Measurements from ENCODE around the gene FAM186B.
A peak's percentile ranks its signal among the peaks of the same experiment; 100 is the strongest.

The FAM186B gene

GRCh38 chr12:49645146-49646039 is 40.0 kb upstream of the FAM186B start:
- Histone ChIP-seq H3K27me3 (ENCODE audit: control insufficient read depth, insufficient read depth, low read length) (no peaks in the 10 kb centered on the region), H3K27ac (ENCODE audit: low read length) (no peak overlapping the region), H3K9me3 (ENCODE audit: control insufficient read depth, low read depth, low read length) (no peaks in the 10 kb centered on the region), H3K4me1 (ENCODE audit: control insufficient read depth, low read depth, low read length) (no peaks in the 10 kb centered on the region), H3K4me3 (ENCODE audit: low read length) (no peak overlapping the region), H3K9ac (ENCODE audit: low read length) (no peak overlapping the region), H3K36me3 (ENCODE audit: control insufficient read depth, low read depth, low read length) (peaks cover 55% of the 10 kb centered on the region)

- H3K4me1 ChIP-seq (ENCODE audit: control insufficient read depth, low read depth, low read length), result no peaks in the 10 kb centered on the region
- H3K36me3 ChIP-seq (ENCODE audit: control insufficient read depth, low read depth, low read length), result peaks cover 52% of the 10 kb centered on the region
- no peaks in the 10 kb centered on the region for H3K27me3 ChIP-seq (ENCODE audit: control insufficient read depth, insufficient read depth, low read length)
- no peaks in the 10 kb centered on the region for H3K9me3 ChIP-seq (ENCODE audit: control insufficient read depth, low read depth, low read length)
- H3K4me3 ChIP-seq (ENCODE audit: low read length), result no peak overlapping the region
- H3K27ac ChIP-seq (ENCODE audit: low read length), result no peak overlapping the region
- H3K9ac ChIP-seq (ENCODE audit: low read length), result no peak overlapping the region
Measured at GRCh38 chr12:49644620-49644994, 39.2 kb upstream of the FAM186B start.

- H3K4me3 ChIP-seq (ENCODE audit: low read length), result no peak overlapping the region
- no peaks in the 10 kb centered on the region for H3K9me3 ChIP-seq (ENCODE audit: control insufficient read depth, low read depth, low read length)
- H3K27me3 ChIP-seq (ENCODE audit: control insufficient read depth, insufficient read depth, low read length), result no peaks in the 10 kb centered on the region
- H3K27ac ChIP-seq (ENCODE audit: low read length), result no peak overlapping the region
- H3K9ac ChIP-seq (ENCODE audit: low read length), result no peak overlapping the region
- H3K4me1 ChIP-seq (ENCODE audit: control insufficient read depth, low read depth, low read length), result no peaks in the 10 kb centered on the region
- peaks cover 49% of the 10 kb centered on the region for H3K36me3 ChIP-seq (ENCODE audit: control insufficient read depth, low read depth, low read length)
Measured at GRCh38 chr12:49643961-49644619, 38.7 kb upstream of the FAM186B start.

GRCh38 chr12:49643135-49643534 is 37.7 kb upstream of the FAM186B start:
- Histone ChIP-seq H3K9me3 (ENCODE audit: control insufficient read depth, low read depth, low read length) (no peaks in the 10 kb centered on the region), H3K4me3 (ENCODE audit: low read length) (no peak overlapping the region), H3K27me3 (ENCODE audit: control insufficient read depth, insufficient read depth, low read length) (no peaks in the 10 kb centered on the region), H3K4me1 (ENCODE audit: control insufficient read depth, low read depth, low read length) (no peaks in the 10 kb centered on the region), H3K36me3 (ENCODE audit: control insufficient read depth, low read depth, low read length) (peaks cover 40% of the 10 kb centered on the region), H3K9ac (ENCODE audit: low read length) (no peak overlapping the region), H3K27ac (ENCODE audit: low read length) (no peak overlapping the region)

GRCh38 chr12:49642370-49642802 is 36.9 kb upstream of the FAM186B start:
- Histone ChIP-seq H3K36me3 (ENCODE audit: control insufficient read depth, low read depth, low read length) (peaks cover 39% of the 10 kb centered on the region), H3K27me3 (ENCODE audit: control insufficient read depth, insufficient read depth, low read length) (no peaks in the 10 kb centered on the region), H3K4me1 (ENCODE audit: control insufficient read depth, low read depth, low read length) (peaks cover under 1% of the 10 kb centered on the region), H3K9ac (ENCODE audit: low read length) (no peak overlapping the region), H3K4me3 (ENCODE audit: low read length) (no peak overlapping the region), H3K9me3 (ENCODE audit: control insufficient read depth, low read depth, low read length) (no peaks in the 10 kb centered on the region), H3K27ac (ENCODE audit: low read length) (no peak overlapping the region)

GRCh38 chr12:49641748-49642369 is 36.4 kb upstream of the FAM186B start:
- Histone ChIP-seq H3K4me1 (ENCODE audit: control insufficient read depth, low read depth, low read length) (peaks cover 5% of the 10 kb centered on the region), H3K36me3 (ENCODE audit: control insufficient read depth, low read depth, low read length) (peaks cover 39% of the 10 kb centered on the region), H3K27ac (ENCODE audit: low read length) (no peak overlapping the region), H3K4me3 (ENCODE audit: low read length) (no peak overlapping the region), H3K27me3 (ENCODE audit: control insufficient read depth, insufficient read depth, low read length) (no peaks in the 10 kb centered on the region), H3K9me3 (ENCODE audit: control insufficient read depth, low read depth, low read length) (no peaks in the 10 kb centered on the region), H3K9ac (ENCODE audit: low read length) (no peak overlapping the region)

- H3K9me3 ChIP-seq (ENCODE audit: control insufficient read depth, low read depth, low read length), result no peaks in the 10 kb centered on the region
- peaks cover 4% of the 10 kb centered on the region for H3K36me3 ChIP-seq (ENCODE audit: control insufficient read depth, low read depth, low read length)
- H3K27ac ChIP-seq (ENCODE audit: low read length), result peak overlapping the region; percentile 44
- H3K4me1 ChIP-seq (ENCODE audit: control insufficient read depth, low read depth, low read length), result peaks cover 5% of the 10 kb centered on the region
- no peak overlapping the region for H3K9ac ChIP-seq (ENCODE audit: low read length)
- no peaks in the 10 kb centered on the region for H3K27me3 ChIP-seq (ENCODE audit: control insufficient read depth, insufficient read depth, low read length)
- no peak overlapping the region for H3K4me3 ChIP-seq (ENCODE audit: low read length)
Measured at GRCh38 chr12:49636979-49637755, 31.7 kb upstream of the FAM186B start.

GRCh38 chr12:49636574-49636973 is 31.1 kb upstream of the FAM186B start:
- no peak overlapping the region for H3K4me3 ChIP-seq (ENCODE audit: low read length)
- H3K27me3 ChIP-seq (ENCODE audit: control insufficient read depth, insufficient read depth, low read length), result no peaks in the 10 kb centered on the region
- H3K9me3 ChIP-seq (ENCODE audit: control insufficient read depth, low read depth, low read length), result no peaks in the 10 kb centered on the region
- no peak overlapping the region for H3K27ac ChIP-seq (ENCODE audit: low read length)
- peaks cover under 1% of the 10 kb centered on the region for H3K36me3 ChIP-seq (ENCODE audit: control insufficient read depth, low read depth, low read length)
- H3K9ac ChIP-seq (ENCODE audit: low read length), result no peak overlapping the region
- peaks cover 5% of the 10 kb centered on the region for H3K4me1 ChIP-seq (ENCODE audit: control insufficient read depth, low read depth, low read length)

- H3K4me1 ChIP-seq (ENCODE audit: control insufficient read depth, low read depth, low read length), result peaks cover 5% of the 10 kb centered on the region
- no peak overlapping the region for H3K27ac ChIP-seq (ENCODE audit: low read length)
- no peaks in the 10 kb centered on the region for H3K36me3 ChIP-seq (ENCODE audit: control insufficient read depth, low read depth, low read length)
- H3K4me3 ChIP-seq (ENCODE audit: low read length), result no peak overlapping the region
- no peak overlapping the region for H3K9ac ChIP-seq (ENCODE audit: low read length)
- no peaks in the 10 kb centered on the region for H3K9me3 ChIP-seq (ENCODE audit: control insufficient read depth, low read depth, low read length)
- no peaks in the 10 kb centered on the region for H3K27me3 ChIP-seq (ENCODE audit: control insufficient read depth, insufficient read depth, low read length)
Measured at GRCh38 chr12:49635656-49636055, 30.2 kb upstream of the FAM186B start.

- Histone ChIP-seq H3K9ac (ENCODE audit: low read length) (no peak overlapping the region), H3K36me3 (ENCODE audit: control insufficient read depth, low read depth, low read length) (no peaks in the 10 kb centered on the region), H3K4me1 (ENCODE audit: control insufficient read depth, low read depth, low read length) (peaks cover 5% of the 10 kb centered on the region), H3K4me3 (ENCODE audit: low read length) (no peak overlapping the region), H3K9me3 (ENCODE audit: control insufficient read depth, low read depth, low read length) (no peaks in the 10 kb centered on the region), H3K27me3 (ENCODE audit: control insufficient read depth, insufficient read depth, low read length) (no peaks in the 10 kb centered on the region), H3K27ac (ENCODE audit: low read length) (no peak overlapping the region)
Measured at GRCh38 chr12:49635036-49635435, 29.6 kb upstream of the FAM186B start.

GRCh38 chr12:49633703-49634345 is 28.4 kb upstream of the FAM186B start:
- Histone ChIP-seq H3K9ac (ENCODE audit: low read length) (no peak overlapping the region), H3K36me3 (ENCODE audit: control insufficient read depth, low read depth, low read length) (no peaks in the 10 kb centered on the region), H3K27ac (ENCODE audit: low read length) (no peak overlapping the region), H3K27me3 (ENCODE audit: control insufficient read depth, insufficient read depth, low read length) (no peaks in the 10 kb centered on the region), H3K9me3 (ENCODE audit: control insufficient read depth, low read depth, low read length) (no peaks in the 10 kb centered on the region), H3K4me3 (ENCODE audit: low read length) (no peak overlapping the region), H3K4me1 (ENCODE audit: control insufficient read depth, low read depth, low read length) (peaks cover 5% of the 10 kb centered on the region)

Measured in iPS-18a (cell line).